Measurements from ENCODE around the gene SMYD3.

Gene SMYD3

GRCh38 chr1:246001142-246001836, 505.8 kb downstream of the SMYD3 start:
- no peak for DNase-seq

GRCh38 chr1:246000638-246001015, 506.5 kb downstream of the SMYD3 start:
- no peak for DNase-seq

GRCh38 chr1:245999697-246000637, 507.1 kb downstream of the SMYD3 start:
- DNase-seq = no peak

- DNase-seq = no peak
Measured at GRCh38 chr1:245997471-245998258, 509.4 kb downstream of the SMYD3 start.

- no peak for DNase-seq
Measured at GRCh38 chr1:245996811-245997210, 510.3 kb downstream of the SMYD3 start.

- DNase-seq = peak; percentile 58
Measured at GRCh38 chr1:245995474-245995873, 511.6 kb downstream of the SMYD3 start.

- no peak for DNase-seq
Measured at GRCh38 chr1:245991266-245991665, 515.8 kb downstream of the SMYD3 start.

- no peak for DNase-seq
Measured at GRCh38 chr1:245990315-245991022, 516.6 kb downstream of the SMYD3 start.

- no peak for DNase-seq
Measured at GRCh38 chr1:245988393-245989078, 518.5 kb downstream of the SMYD3 start.

- DNase-seq = no peak
Measured at GRCh38 chr1:245987997-245988392, 519.1 kb downstream of the SMYD3 start.

GRCh38 chr1:245987577-245987976, 519.5 kb downstream of the SMYD3 start:
- no peak for DNase-seq

- no peak for DNase-seq
Measured at GRCh38 chr1:245987219-245987545, 519.9 kb downstream of the SMYD3 start.

GRCh38 chr1:245986404-245987218, 520.5 kb downstream of the SMYD3 start:
- no peak for DNase-seq

- no peak for DNase-seq
Measured at GRCh38 chr1:245984390-245985155, 522.5 kb downstream of the SMYD3 start.

- DNase-seq = no peak
Measured at GRCh38 chr1:245983294-245983967, 523.6 kb downstream of the SMYD3 start.

GRCh38 chr1:245979589-245979988, 527.5 kb downstream of the SMYD3 start:
- no peak for DNase-seq

GRCh38 chr1:245978915-245979314, 528.2 kb downstream of the SMYD3 start:
- DNase-seq = no peak

- no peak for DNase-seq
Measured at GRCh38 chr1:245972476-245972875, 534.6 kb downstream of the SMYD3 start.

GRCh38 chr1:245971711-245972085, 535.4 kb downstream of the SMYD3 start:
- no peak for DNase-seq
